ENCODE results near the gene GIMAP6.

Gene GIMAP6

DNA sequence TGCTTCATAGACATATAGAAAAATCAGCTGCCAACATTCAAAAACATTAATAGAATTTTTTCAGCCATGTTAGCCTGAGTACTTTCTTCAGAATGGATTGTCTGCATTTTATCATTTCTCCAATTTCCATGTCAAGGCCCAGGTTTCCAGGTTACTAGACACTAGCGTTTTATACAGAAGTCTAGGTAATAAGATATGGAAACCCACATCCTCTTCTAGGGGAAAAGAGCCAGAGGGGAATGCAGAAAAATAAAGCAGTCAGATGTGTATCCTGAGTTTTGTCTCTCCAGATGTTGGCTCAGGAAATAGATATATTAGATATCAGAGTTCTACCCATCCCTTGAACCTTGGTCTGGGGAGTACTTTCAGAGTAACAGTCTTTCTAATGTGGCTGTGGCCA is 44.6 kb downstream of the GIMAP6 start:
- Histone ChIP-seq H2BK15ac (replicated peaks; ENCODE audit: low read depth) (no peak overlapping the region), H3K36me3 (ENCODE audit: control insufficient read depth, insufficient read depth, low read length) (no peaks in the 10 kb centered on the region), H3K4me1 (ENCODE audit: control insufficient read depth, low read depth, low read length) (no peaks in the 10 kb centered on the region), H2BK120ac (ENCODE audit: low read depth, low read length) (no peak overlapping the region), H2BK5ac (ENCODE audit: low read length) (no peak overlapping the region), H3K23ac (ENCODE audit: low read length) (no peak overlapping the region), H3K79me1 (ENCODE audit: low read length) (no peaks in the 10 kb centered on the region), H4K5ac (ENCODE audit: low read length) (no peak overlapping the region), H3K4me2 (ENCODE audit: low read length) (no peak overlapping the region), H3K9ac (ENCODE audit: low read length) (no peak overlapping the region), H3K4ac (ENCODE audit: low read depth, low read length) (no peak overlapping the region), H3K79me2 (ENCODE audit: control insufficient read depth, insufficient read depth, low read length) (no peaks in the 10 kb centered on the region), H4K8ac (ENCODE audit: low read depth, low read length) (no peak overlapping the region), H3K27me3 (ENCODE audit: insufficient read depth, low read length, poor library complexity) (no peaks in the 10 kb centered on the region), H2AK5ac (ENCODE audit: low read length) (no peak overlapping the region), H3K18ac (ENCODE audit: low read length) (no peak overlapping the region), H3K27ac (ENCODE audit: low read depth, low read length) (no peak overlapping the region), H3K56ac (ENCODE audit: low read length) (no peak overlapping the region), H3K4me3 (ENCODE audit: low read length) (no peak overlapping the region)
- WGBS (ENCODE audit: extremely low coverage, insufficient coverage, low lambda C conversion rate) = no CpG with 5 or more reads among the region's 1 CpG
- DNase-seq = no peak

DNA sequence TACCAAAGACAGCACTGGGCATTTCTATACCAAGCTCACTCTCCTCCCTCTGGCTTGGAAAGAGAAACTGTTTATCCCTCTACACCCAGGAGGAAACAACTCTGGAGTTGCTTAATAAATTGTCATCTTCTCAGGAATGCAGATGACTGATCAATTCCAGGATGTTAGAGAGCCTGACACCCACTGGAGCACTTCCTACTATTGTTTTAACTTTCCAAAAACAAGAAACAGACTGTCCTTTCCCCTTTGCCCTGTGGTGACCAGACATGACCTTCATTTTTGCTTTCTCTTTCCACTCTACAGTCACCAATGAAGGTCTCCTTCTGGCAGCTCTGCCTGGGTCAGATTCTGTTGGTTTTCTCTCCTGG is 45.4 kb downstream of the GIMAP6 start:
- Histone ChIP-seq H3K4me1 (ENCODE audit: control insufficient read depth, low read depth, low read length) (no peaks in the 10 kb centered on the region), H3K56ac (ENCODE audit: low read length) (no peak overlapping the region), H3K9ac (ENCODE audit: low read length) (no peak overlapping the region), H3K18ac (ENCODE audit: low read length) (no peak overlapping the region), H3K79me1 (ENCODE audit: low read length) (no peaks in the 10 kb centered on the region), H3K27me3 (ENCODE audit: insufficient read depth, low read length, poor library complexity) (no peaks in the 10 kb centered on the region), H3K79me2 (ENCODE audit: control insufficient read depth, insufficient read depth, low read length) (no peaks in the 10 kb centered on the region), H3K4me3 (ENCODE audit: low read length) (no peak overlapping the region), H4K8ac (ENCODE audit: low read depth, low read length) (no peak overlapping the region), H2BK120ac (ENCODE audit: low read depth, low read length) (no peak overlapping the region), H3K27ac (ENCODE audit: low read depth, low read length) (no peak overlapping the region), H3K4me2 (ENCODE audit: low read length) (no peak overlapping the region), H2AK5ac (ENCODE audit: low read length) (no peak overlapping the region), H2BK15ac (replicated peaks; ENCODE audit: low read depth) (no peak overlapping the region), H2BK5ac (ENCODE audit: low read length) (no peak overlapping the region), H3K23ac (ENCODE audit: low read length) (no peak overlapping the region), H3K4ac (ENCODE audit: low read depth, low read length) (no peak overlapping the region), H3K36me3 (ENCODE audit: control insufficient read depth, insufficient read depth, low read length) (no peaks in the 10 kb centered on the region), H4K5ac (ENCODE audit: low read length) (no peak overlapping the region)
- DNase-seq = no peak

- H2BK5ac ChIP-seq (ENCODE audit: low read length) = no peak overlapping the region
Observed at GRCh38 chr7:150586068-150586784, 46.0 kb downstream of the GIMAP6 start.

GRCh38 chr7:150585199-150585598 is 47.0 kb downstream of the GIMAP6 start:
- Histone ChIP-seq H3K4me3 (ENCODE audit: low read length) (no peak overlapping the region), H3K79me1 (ENCODE audit: low read length) (no peaks in the 10 kb centered on the region), H3K36me3 (ENCODE audit: control insufficient read depth, insufficient read depth, low read length) (no peaks in the 10 kb centered on the region), H3K23ac (ENCODE audit: low read length) (no peak overlapping the region), H3K79me2 (ENCODE audit: control insufficient read depth, insufficient read depth, low read length) (no peaks in the 10 kb centered on the region), H4K8ac (ENCODE audit: low read depth, low read length) (no peak overlapping the region), H2BK15ac (replicated peaks; ENCODE audit: low read depth) (no peak overlapping the region), H3K27me3 (ENCODE audit: insufficient read depth, low read length, poor library complexity) (no peaks in the 10 kb centered on the region), H3K18ac (ENCODE audit: low read length) (no peak overlapping the region), H3K4me1 (ENCODE audit: control insufficient read depth, low read depth, low read length) (no peaks in the 10 kb centered on the region), H3K27ac (ENCODE audit: low read depth, low read length) (no peak overlapping the region), H3K9ac (ENCODE audit: low read length) (no peak overlapping the region), H2BK120ac (ENCODE audit: low read depth, low read length) (no peak overlapping the region), H4K5ac (ENCODE audit: low read length) (no peak overlapping the region), H2AK5ac (ENCODE audit: low read length) (no peak overlapping the region), H2BK5ac (ENCODE audit: low read length) (no peak overlapping the region), H3K4me2 (ENCODE audit: low read length) (no peak overlapping the region), H3K4ac (ENCODE audit: low read depth, low read length) (no peak overlapping the region), H3K56ac (ENCODE audit: low read length) (no peak overlapping the region)
- no peak for DNase-seq
- WGBS (ENCODE audit: extremely low coverage, insufficient coverage, low lambda C conversion rate) = no CpG with 5 or more reads among the region's 7 CpGs

More at GRCh38 chr7:150586068-150586784, 46.0 kb downstream of the GIMAP6 start:
- Histone ChIP-seq H3K56ac (ENCODE audit: low read length) (no peak overlapping the region), H3K4me1 (ENCODE audit: control insufficient read depth, low read depth, low read length) (no peaks in the 10 kb centered on the region), H3K79me2 (ENCODE audit: control insufficient read depth, insufficient read depth, low read length) (no peaks in the 10 kb centered on the region), H2AK5ac (ENCODE audit: low read length) (no peak overlapping the region), H3K4me3 (ENCODE audit: low read length) (no peak overlapping the region), H4K5ac (ENCODE audit: low read length) (no peak overlapping the region), H2BK120ac (ENCODE audit: low read depth, low read length) (no peak overlapping the region), H3K4ac (ENCODE audit: low read depth, low read length) (no peak overlapping the region), H3K27ac (ENCODE audit: low read depth, low read length) (no peak overlapping the region), H3K23ac (ENCODE audit: low read length) (no peak overlapping the region), H2BK15ac (replicated peaks; ENCODE audit: low read depth) (no peak overlapping the region), H3K4me2 (ENCODE audit: low read length) (no peak overlapping the region), H4K8ac (ENCODE audit: low read depth, low read length) (no peak overlapping the region), H3K18ac (ENCODE audit: low read length) (no peak overlapping the region), H3K27me3 (ENCODE audit: insufficient read depth, low read length, poor library complexity) (no peaks in the 10 kb centered on the region), H3K36me3 (ENCODE audit: control insufficient read depth, insufficient read depth, low read length) (no peaks in the 10 kb centered on the region), H3K9ac (ENCODE audit: low read length) (no peak overlapping the region), H3K79me1 (ENCODE audit: low read length) (no peaks in the 10 kb centered on the region)
- WGBS (ENCODE audit: extremely low coverage, insufficient coverage, low lambda C conversion rate) = no CpG with 5 or more reads among the region's 4 CpGs
- DNase-seq = no peak

DNA sequence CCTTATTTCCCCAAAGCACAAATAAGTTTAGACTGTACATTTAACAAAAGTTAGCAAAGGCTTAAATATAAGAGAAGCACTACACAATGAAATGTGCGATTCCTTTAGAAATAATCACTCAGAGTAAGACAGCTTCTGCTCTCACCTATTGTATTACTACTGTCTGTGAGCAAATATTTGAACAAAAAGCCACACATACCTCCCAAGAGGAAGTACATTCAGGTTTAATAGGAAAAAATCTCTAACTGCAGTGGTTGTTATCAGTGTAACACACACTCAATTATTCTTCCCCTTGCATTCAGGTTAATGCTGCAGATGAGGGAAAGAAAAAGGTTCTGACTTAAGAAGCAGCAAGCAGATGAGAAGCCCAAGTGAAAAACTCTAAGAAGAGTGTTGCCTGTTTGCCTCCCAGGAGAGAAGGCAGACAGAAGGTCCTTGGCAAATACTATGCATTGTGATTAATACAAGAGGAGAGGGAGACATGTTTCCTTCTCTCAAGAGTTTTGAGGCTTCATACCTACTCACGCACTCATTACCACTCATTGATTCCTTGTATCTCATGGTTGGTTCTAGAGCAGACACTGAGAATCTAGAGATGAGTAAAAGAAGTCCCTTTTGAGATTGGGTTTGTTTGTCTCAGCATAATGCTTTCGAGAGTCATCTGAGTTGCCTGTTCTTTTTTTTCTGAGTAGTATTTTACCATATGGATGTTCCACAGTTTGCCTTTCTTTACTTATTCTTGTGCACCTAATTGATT is 51.4 kb downstream of the GIMAP6 start:
- no peak overlapping the region for H3K18ac ChIP-seq (ENCODE audit: low read length)
- H4K8ac ChIP-seq (ENCODE audit: low read depth, low read length) = no peak overlapping the region
- no peak overlapping the region for H3K4me3 ChIP-seq (ENCODE audit: low read length)
- no peak for DNase-seq
- no peaks in the 10 kb centered on the region for H3K4me1 ChIP-seq (ENCODE audit: control insufficient read depth, low read depth, low read length)
- H3K56ac ChIP-seq (ENCODE audit: low read length) = no peak overlapping the region
- H3K36me3 ChIP-seq (ENCODE audit: control insufficient read depth, insufficient read depth, low read length) = no peaks in the 10 kb centered on the region
- H2BK120ac ChIP-seq (ENCODE audit: low read depth, low read length) = no peak overlapping the region
- H2BK15ac ChIP-seq (replicated peaks; ENCODE audit: low read depth) = no peak overlapping the region
- H3K79me1 ChIP-seq (ENCODE audit: low read length) = no peaks in the 10 kb centered on the region
- no peaks in the 10 kb centered on the region for H3K27me3 ChIP-seq (ENCODE audit: insufficient read depth, low read length, poor library complexity)
- H3K23ac ChIP-seq (ENCODE audit: low read length) = no peak overlapping the region
- H3K4me2 ChIP-seq (ENCODE audit: low read length) = no peak overlapping the region
- WGBS (ENCODE audit: extremely low coverage, insufficient coverage, low lambda C conversion rate) = no CpG with 5 or more reads among the region's 3 CpGs
- no peak overlapping the region for H3K27ac ChIP-seq (ENCODE audit: low read depth, low read length)
- no peak overlapping the region for H2AK5ac ChIP-seq (ENCODE audit: low read length)
- H3K4ac ChIP-seq (ENCODE audit: low read depth, low read length) = no peak overlapping the region
- H3K9ac ChIP-seq (ENCODE audit: low read length) = no peak overlapping the region
- no peak overlapping the region for H2BK5ac ChIP-seq (ENCODE audit: low read length)
- H4K5ac ChIP-seq (ENCODE audit: low read length) = no peak overlapping the region
- no peaks in the 10 kb centered on the region for H3K79me2 ChIP-seq (ENCODE audit: control insufficient read depth, insufficient read depth, low read length)
